Measurements from ENCODE around the gene LY6G6F. TPM values are rescaled to one million over a fixed set of nuclear protein-coding genes. Genes with fewer than 3 reads are reported as not detected.

The LY6G6F gene
- total and polyA plus RNA-seq, 2 of the 13 experiments (the other 11 are each of a cell fraction or from before 2014, with no cell fraction given), result not detected

- Histone ChIP-seq H3K9me3 (ENCODE audit: low read length) (no peaks in the 10 kb centered on the region), H3K4me3 (replicated peaks in 1 of 3; ENCODE audit: insufficient read depth in 1 of 3, low read depth in 2 of 3, low read length in 3 of 3) (no peak within 1 kb of the TSS), H4K20me1 (ENCODE audit: insufficient read depth, low read length) (no peaks in the 10 kb centered on the region), H3K4me2 (ENCODE audit: low read depth, low read length) (no peak within 1 kb of the TSS), H3K79me2 (ENCODE audit: insufficient read depth, low read length) (peaks cover 35% of the 10 kb centered on the region), H3K36me3 (replicated peaks in 1 of 2; ENCODE audit: control insufficient read depth in 1 of 2, insufficient read depth in 2 of 2, low read length in 2 of 2) (peaks cover 35 to 61% of the 10 kb centered on the region in 2 experiments), H3K27ac (ENCODE audit: extremely low read length, insufficient read depth, low read length) (no peak within 1 kb of the TSS), H3K4me1 (ENCODE audit: insufficient read depth, low read length) (peaks cover 32% of the 10 kb centered on the region), H3K27me3 (ENCODE audit: control insufficient read depth in 1 of 2, insufficient read depth in 2 of 2, low read length in 2 of 2) (no peaks in the 10 kb centered on the region; a peak in 1 of 5 replicates), H3K9ac (ENCODE audit: insufficient read depth, low read depth, low read length) (no peak within 1 kb of the TSS), H2AFZ (ENCODE audit: low read length) (no peak within 1 kb of the TSS)
- ATAC-seq, result no peak
- in situ Hi-C loops (cut with HindIII; ENCODE audit: extremely low pct_ligation_motif_present, low pct_unique_long_range_greater_than_20kb) (no loop called here), intact Hi-C loops (cut with micrococcal nuclease; ENCODE audit: unreplicated experiment) (loop anchor here (5.0 kb wide), 2 partner anchors 47 to 163 kb away; partner anchors contain the start of gene PRRC2A)
- ChIA-PET POLR2A (interaction anchor here (0.7 to 2.8 kb wide), 11 partner anchors 10 to 161 kb away, joined by 3 to 14 read pairs (median 3); partner anchors contain the start of genes ABHD16A, APOM, BAG6 and C6orf47), CTCF (ENCODE audit: low intra/inter-chr PET ratio, low total read pairs) (no interaction called here)
- 86% methylated on average over 8 of the region's 8 CpGs for WGBS (ENCODE audit: low lambda C conversion rate)
- FAIRE-seq, result no peak
- TF ChIP-seq ATM (IDR thresholded peaks at IDR 0.05; ENCODE audit: borderline replicate concordance) (no peak), ZNF138 (CRISPR knock-in tag; IDR thresholded peaks at IDR 0.05; ENCODE audit: low read depth) (no peak), RBFOX2 (IDR thresholded peaks at IDR 0.05; ENCODE audit: low read depth, low read length) (0 out of 2 replicates have a peak, but pooled peaks have one; percentile 3), ZNF883 (CRISPR knock-in tag; IDR thresholded peaks at IDR 0.05; ENCODE audit: not compliant biosample characterization) (peak; percentile 8)
- TF ChIP-seq, protein P1, sequence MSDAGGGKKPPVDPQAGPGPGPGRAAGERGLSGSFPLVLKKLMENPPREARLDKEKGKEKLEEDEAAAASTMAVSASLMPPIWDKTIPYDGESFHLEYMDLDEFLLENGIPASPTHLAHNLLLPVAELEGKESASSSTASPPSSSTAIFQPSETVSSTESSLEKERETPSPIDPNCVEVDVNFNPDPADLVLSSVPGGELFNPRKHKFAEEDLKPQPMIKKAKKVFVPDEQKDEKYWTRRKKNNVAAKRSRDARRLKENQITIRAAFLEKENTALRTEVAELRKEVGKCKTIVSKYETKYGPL (CRISPR knock-in tag; IDR thresholded peaks at IDR 0.05), result no peak
- DNase-seq (ENCODE audit: low spot score), result no peak
- BruUV-seq (replicated peaks), result no TSS peak
These were observed 37.0 kb upstream of the LY6G6F start, which contains the start of gene LY6G5B for GRCh38 chr6:31669676-31670075. LY6G5B (plus strand) TSS chr6:31669976; CDS start chr6:31670951, 975 bp downstream.

DNA sequence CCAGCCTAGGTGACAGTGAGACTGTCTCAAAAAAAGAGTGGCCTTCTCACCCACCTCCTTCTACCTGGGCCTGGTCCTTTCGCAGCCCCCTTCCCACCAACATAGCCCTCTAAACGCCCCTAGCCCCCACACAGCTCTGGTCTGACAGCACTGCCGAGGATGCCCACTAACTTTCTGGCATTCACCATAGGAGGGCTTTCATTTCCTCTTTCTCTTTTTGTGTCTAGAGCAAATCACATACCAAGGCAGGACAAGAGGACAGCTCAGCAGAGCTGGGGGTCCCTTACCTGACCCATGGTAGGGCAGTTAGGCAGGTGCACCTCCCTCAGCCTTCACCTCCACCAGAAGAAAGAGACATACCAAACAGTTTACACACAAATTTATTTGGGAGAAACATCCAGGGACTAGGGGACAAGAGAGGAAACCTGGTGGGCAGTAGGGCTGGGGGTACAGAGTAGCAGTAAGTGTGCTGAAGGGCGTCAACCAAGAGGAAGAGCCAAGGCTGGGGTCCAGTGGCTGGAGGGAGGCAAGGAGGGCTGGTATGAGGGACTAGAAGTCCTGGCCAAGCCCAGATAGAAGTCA lies 30.3 kb upstream of the LY6G6F start:
- 84% methylated on average over 4 of the region's 4 CpGs for WGBS (ENCODE audit: low lambda C conversion rate)
- H3K4me3 ChIP-seq (replicated peaks in 1 of 3; ENCODE audit: insufficient read depth in 1 of 3, low read depth in 2 of 3, low read length in 3 of 3), result no peak overlapping the region
- peaks cover 11% of the 10 kb centered on the region for H3K4me1 ChIP-seq (ENCODE audit: insufficient read depth, low read length)
- DNase-seq (ENCODE audit: low spot score) (no peak), FAIRE-seq (no peak), ATAC-seq (no peak)
- H3K9me3 ChIP-seq (ENCODE audit: low read length), result no peaks in the 10 kb centered on the region
- H3K9ac ChIP-seq (ENCODE audit: insufficient read depth, low read depth, low read length), result no peak overlapping the region
- H4K20me1 ChIP-seq (ENCODE audit: insufficient read depth, low read length), result no peaks in the 10 kb centered on the region
- H3K4me2 ChIP-seq (ENCODE audit: low read depth, low read length), result no peak overlapping the region
- no peak overlapping the region for H3K27ac ChIP-seq (ENCODE audit: extremely low read length, insufficient read depth, low read length)
- BruUV-seq (replicated peaks), result no TSS peak
- POLR2A ChIA-PET, result no interaction called here
- in situ Hi-C loops (cut with HindIII; ENCODE audit: extremely low pct_ligation_motif_present, low pct_unique_long_range_greater_than_20kb), result no loop called here
- CTCF ChIA-PET (ENCODE audit: low intra/inter-chr PET ratio, low total read pairs), result no interaction called here
- intact Hi-C loops (cut with micrococcal nuclease; ENCODE audit: unreplicated experiment), result no loop called here
- no peak overlapping the region for H2AFZ ChIP-seq (ENCODE audit: low read length)
- H3K27me3 ChIP-seq (ENCODE audit: control insufficient read depth in 1 of 2, insufficient read depth in 2 of 2, low read length in 2 of 2), result no peaks in the 10 kb centered on the region
- no peaks in the 10 kb centered on the region for H3K79me2 ChIP-seq (ENCODE audit: insufficient read depth, low read length)
- H3K36me3 ChIP-seq (replicated peaks in 1 of 2; ENCODE audit: control insufficient read depth in 1 of 2, insufficient read depth in 2 of 2, low read length in 2 of 2), result peaks cover 10 to 14% of the 10 kb centered on the region in 2 experiments
- TF ChIP-seq ZNF124 (CRISPR knock-in tag; IDR thresholded peaks at IDR 0.05) (no peak), ARNT2 (CRISPR knock-in tag; IDR thresholded peaks at IDR 0.05; ENCODE audit: low read depth) (no peak), ZMAT3 (CRISPR knock-in tag; conservative IDR thresholded peaks at IDR 0.05) (no peak), ZNF564 (CRISPR knock-in tag; IDR thresholded peaks at IDR 0.05) (no peak), ZMAT5 (CRISPR knock-in tag; IDR thresholded peaks at IDR 0.05; ENCODE audit: borderline replicate concordance, low read depth) (no peak), ZNF841 (CRISPR knock-in tag; IDR thresholded peaks at IDR 0.05; ENCODE audit: borderline replicate concordance) (no peak), ZNF552 (CRISPR knock-in tag; IDR thresholded peaks at IDR 0.05; ENCODE audit: borderline replicate concordance) (no peak), POLR2A (IDR thresholded peaks at IDR 0.05; ENCODE audit: insufficient read depth in 1 of 2, low read depth in 2 of 2, low read length in 2 of 2) (no peak)
- TF ChIP-seq, protein P2, sequence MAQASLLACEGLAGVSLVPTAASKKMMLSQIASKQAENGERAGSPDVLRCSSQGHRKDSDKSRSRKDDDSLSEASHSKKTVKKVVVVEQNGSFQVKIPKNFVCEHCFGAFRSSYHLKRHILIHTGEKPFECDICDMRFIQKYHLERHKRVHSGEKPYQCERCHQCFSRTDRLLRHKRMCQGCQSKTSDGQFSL (CRISPR knock-in tag; IDR thresholded peaks at IDR 0.05), result no peak
- TF ChIP-seq, protein P3, sequence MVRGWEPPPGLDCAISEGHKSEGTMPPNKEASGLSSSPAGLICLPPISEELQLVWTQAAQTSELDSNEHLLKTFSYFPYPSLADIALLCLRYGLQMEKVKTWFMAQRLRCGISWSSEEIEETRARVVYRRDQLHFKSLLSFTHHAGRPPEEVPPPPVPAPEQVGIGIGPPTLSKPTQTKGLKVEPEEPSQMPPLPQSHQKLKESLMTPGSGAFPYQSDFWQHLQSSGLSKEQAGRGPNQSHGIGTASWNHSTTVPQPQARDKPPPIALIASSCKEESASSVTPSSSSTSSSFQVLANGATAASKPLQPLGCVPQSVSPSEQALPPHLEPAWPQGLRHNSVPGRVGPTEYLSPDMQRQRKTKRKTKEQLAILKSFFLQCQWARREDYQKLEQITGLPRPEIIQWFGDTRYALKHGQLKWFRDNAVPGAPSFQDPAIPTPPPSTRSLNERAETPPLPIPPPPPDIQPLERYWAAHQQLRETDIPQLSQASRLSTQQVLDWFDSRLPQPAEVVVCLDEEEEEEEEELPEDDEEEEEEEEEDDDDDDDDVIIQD (CRISPR knock-in tag; IDR thresholded peaks at IDR 0.05; ENCODE audit: low read depth), result no peak
